ENCODE data around the gene HIVEP3.

The HIVEP3 gene

DNA sequence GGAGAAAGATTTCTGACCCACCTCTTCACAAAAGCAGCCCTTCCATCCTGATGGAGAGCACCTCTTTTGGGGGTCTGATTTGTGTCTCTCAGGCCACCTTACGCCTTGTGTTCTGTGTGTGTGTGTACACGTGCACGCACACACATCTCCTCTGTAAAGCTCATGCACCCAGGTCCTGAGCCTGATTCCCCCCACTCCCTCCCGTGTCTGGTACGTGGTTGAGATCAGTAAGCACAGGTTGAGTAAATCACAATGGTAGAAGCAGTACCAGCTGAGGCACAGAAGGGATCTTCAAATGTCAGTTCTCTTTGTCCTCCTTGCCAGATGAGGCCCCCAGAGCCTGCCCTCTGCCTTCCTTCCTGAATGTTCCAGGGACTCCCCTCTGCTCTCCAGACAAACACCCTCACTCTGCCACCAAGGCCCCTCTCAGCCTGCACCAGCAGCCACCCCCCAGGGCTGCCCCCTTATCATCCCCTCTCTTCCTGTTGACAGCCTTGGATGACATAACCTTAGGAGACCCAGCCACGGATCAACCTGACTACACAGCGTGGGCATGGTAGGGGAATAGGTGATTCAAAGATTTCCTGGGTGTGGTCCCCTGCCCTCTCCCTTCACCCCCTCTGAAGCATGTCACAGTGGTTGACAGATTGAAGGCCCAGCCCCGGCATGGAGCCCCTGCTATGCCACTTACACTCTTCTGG, 112.8 kb downstream of the HIVEP3 start:
- ChIA-PET CTCF (interaction anchor here (1.0 to 2.1 kb wide), 4 partner anchors 8 to 27 kb away, joined by 3 to 5 read pairs (median 4); no protein-coding TSS in a partner anchor), POLR2A (no interaction called here)
- 88% methylated on average over 5 of the region's 8 CpGs for WGBS (ENCODE audit: insufficient coverage)
- Histone ChIP-seq H3K27ac (ENCODE audit: insufficient read depth in 1 of 2, low read depth in 1 of 2, low read length in 2 of 2, poor library complexity in 1 of 2, severe bottlenecking in 2 of 2) (no peak overlapping the region), H3K27me3 (replicated peaks in 2 of 5; ENCODE audit: control insufficient read depth in 4 of 5, insufficient read depth in 5 of 5, low read length in 4 of 5) (no peaks in the 10 kb centered on the region), H3K4me3 (ENCODE audit: control insufficient read depth in 1 of 7, extremely low read depth in 1 of 7, insufficient read depth in 4 of 7, low read depth in 2 of 7, low read length in 6 of 7) (no peak overlapping the region), H3K9me3 (ENCODE audit: control extremely low read depth in 1 of 5, control insufficient read depth in 4 of 5, insufficient read depth in 2 of 5, low read depth in 1 of 5, low read length in 4 of 5) (no peaks in the 10 kb centered on the region), H3K4me1 (ENCODE audit: control extremely low read depth in 1 of 4, control insufficient read depth in 4 of 4, insufficient read depth in 4 of 4, low read length in 3 of 4) (peaks cover 25 to 63% (median 51%) of the 10 kb centered on the region in 4 experiments), H3K36me3 (ENCODE audit: control insufficient read depth in 4 of 4, insufficient read depth in 4 of 4, low read length in 3 of 4) (no peaks in the 10 kb centered on the region)
- DNase-seq, result no peak

DNA sequence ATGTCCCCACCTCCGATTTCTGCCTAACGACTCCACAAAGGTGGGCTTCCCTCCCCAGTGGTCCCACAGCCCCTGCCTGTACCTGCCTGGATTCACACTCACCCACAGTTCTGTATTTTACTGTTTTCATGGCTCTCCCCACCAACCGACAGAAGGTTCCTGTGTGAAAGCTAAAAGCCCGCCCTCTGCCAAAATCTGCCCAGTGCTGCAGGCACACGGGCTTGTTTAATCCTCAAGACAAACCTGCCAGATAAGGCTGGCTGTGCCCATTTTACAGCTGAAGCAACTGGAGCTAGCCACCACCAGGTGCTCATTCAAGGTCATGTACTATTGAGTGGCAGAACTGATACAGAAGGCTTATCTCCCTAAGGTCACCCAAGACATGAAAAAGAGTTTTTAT, 114.5 kb downstream of the HIVEP3 start:
- CTCF ChIA-PET, result interaction anchor here (1.0 to 2.1 kb wide), 3 partner anchors 12 to 23 kb away, joined by 3 to 5 read pairs (median 4); no protein-coding TSS in a partner anchor
- POLR2A ChIA-PET, result no interaction called here
- H3K27me3 ChIP-seq (replicated peaks in 2 of 5; ENCODE audit: control insufficient read depth in 4 of 5, insufficient read depth in 5 of 5, low read length in 4 of 5), result no peaks in the 10 kb centered on the region
- DNase-seq, result peak in 2 of 3 donors; percentile 55 to 65
- H3K36me3 ChIP-seq (ENCODE audit: control insufficient read depth in 4 of 4, insufficient read depth in 4 of 4, low read length in 3 of 4), result no peaks in the 10 kb centered on the region
- no peak overlapping the region for H3K27ac ChIP-seq (ENCODE audit: insufficient read depth in 1 of 2, low read depth in 1 of 2, low read length in 2 of 2, poor library complexity in 1 of 2, severe bottlenecking in 2 of 2)
- no peak overlapping the region for H3K4me3 ChIP-seq (ENCODE audit: control insufficient read depth in 1 of 7, extremely low read depth in 1 of 7, insufficient read depth in 4 of 7, low read depth in 2 of 7, low read length in 6 of 7)
- peaks cover 30 to 73% (median 59%) of the 10 kb centered on the region in 4 experiments for H3K4me1 ChIP-seq (ENCODE audit: control extremely low read depth in 1 of 4, control insufficient read depth in 4 of 4, insufficient read depth in 4 of 4, low read length in 3 of 4)
- WGBS (ENCODE audit: insufficient coverage), result 34% methylated on average over 5 of the region's 5 CpGs
- peaks cover 0 to 1% (median 0%) of the 10 kb centered on the region in 5 experiments for H3K9me3 ChIP-seq (ENCODE audit: control extremely low read depth in 1 of 5, control insufficient read depth in 4 of 5, insufficient read depth in 2 of 5, low read depth in 1 of 5, low read length in 4 of 5)

DNA sequence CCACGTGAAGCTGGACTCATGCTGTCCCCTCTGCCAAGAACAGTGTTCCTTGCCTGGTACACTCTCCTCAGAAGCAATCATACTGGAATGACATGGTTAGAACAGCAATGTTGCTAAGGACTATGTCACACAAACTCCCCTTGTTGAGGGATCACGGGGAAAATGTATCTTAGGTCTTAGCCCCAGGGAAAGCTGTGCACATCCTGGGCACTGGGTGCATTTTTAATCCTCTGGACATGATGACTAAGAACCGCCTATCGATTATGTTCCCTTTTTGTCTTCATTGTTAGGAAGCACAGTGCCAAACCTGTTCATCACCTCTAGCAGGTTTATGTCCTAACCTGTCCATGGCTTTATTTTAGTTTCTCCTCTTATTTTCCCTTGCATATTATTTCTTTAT, 115.1 kb downstream of the HIVEP3 start:
- ChIA-PET CTCF (interaction anchor here (1.5 to 1.8 kb wide), 3 partner anchors 11 to 36 kb away, joined by 4 to 5 read pairs (median 4); no protein-coding TSS in a partner anchor), POLR2A (interaction anchor here (1.3 kb wide), 1 partner anchor 65 kb away, joined by 3 read pairs; no protein-coding TSS in a partner anchor)
- H3K27ac ChIP-seq (ENCODE audit: insufficient read depth in 1 of 2, low read depth in 1 of 2, low read length in 2 of 2, poor library complexity in 1 of 2, severe bottlenecking in 2 of 2), result peak overlapping the region in 1 of 2 experiments; percentile 11
- no peaks in the 10 kb centered on the region for H3K27me3 ChIP-seq (replicated peaks in 2 of 5; ENCODE audit: control insufficient read depth in 4 of 5, insufficient read depth in 5 of 5, low read length in 4 of 5)
- peaks cover 30 to 73% (median 59%) of the 10 kb centered on the region in 4 experiments for H3K4me1 ChIP-seq (ENCODE audit: control extremely low read depth in 1 of 4, control insufficient read depth in 4 of 4, insufficient read depth in 4 of 4, low read length in 3 of 4)
- peaks cover 0 to 3% (median 0%) of the 10 kb centered on the region in 5 experiments for H3K9me3 ChIP-seq (ENCODE audit: control extremely low read depth in 1 of 5, control insufficient read depth in 4 of 5, insufficient read depth in 2 of 5, low read depth in 1 of 5, low read length in 4 of 5)
- no peaks in the 10 kb centered on the region for H3K36me3 ChIP-seq (ENCODE audit: control insufficient read depth in 4 of 4, insufficient read depth in 4 of 4, low read length in 3 of 4)
- H3K4me3 ChIP-seq (ENCODE audit: control insufficient read depth in 1 of 7, extremely low read depth in 1 of 7, insufficient read depth in 4 of 7, low read depth in 2 of 7, low read length in 6 of 7), result peak overlapping the region in 2 of 7 experiments; percentile 26 to 38
- no peak for DNase-seq
- WGBS (ENCODE audit: insufficient coverage), result 48% methylated on average over 4 of the region's 4 CpGs

DNA sequence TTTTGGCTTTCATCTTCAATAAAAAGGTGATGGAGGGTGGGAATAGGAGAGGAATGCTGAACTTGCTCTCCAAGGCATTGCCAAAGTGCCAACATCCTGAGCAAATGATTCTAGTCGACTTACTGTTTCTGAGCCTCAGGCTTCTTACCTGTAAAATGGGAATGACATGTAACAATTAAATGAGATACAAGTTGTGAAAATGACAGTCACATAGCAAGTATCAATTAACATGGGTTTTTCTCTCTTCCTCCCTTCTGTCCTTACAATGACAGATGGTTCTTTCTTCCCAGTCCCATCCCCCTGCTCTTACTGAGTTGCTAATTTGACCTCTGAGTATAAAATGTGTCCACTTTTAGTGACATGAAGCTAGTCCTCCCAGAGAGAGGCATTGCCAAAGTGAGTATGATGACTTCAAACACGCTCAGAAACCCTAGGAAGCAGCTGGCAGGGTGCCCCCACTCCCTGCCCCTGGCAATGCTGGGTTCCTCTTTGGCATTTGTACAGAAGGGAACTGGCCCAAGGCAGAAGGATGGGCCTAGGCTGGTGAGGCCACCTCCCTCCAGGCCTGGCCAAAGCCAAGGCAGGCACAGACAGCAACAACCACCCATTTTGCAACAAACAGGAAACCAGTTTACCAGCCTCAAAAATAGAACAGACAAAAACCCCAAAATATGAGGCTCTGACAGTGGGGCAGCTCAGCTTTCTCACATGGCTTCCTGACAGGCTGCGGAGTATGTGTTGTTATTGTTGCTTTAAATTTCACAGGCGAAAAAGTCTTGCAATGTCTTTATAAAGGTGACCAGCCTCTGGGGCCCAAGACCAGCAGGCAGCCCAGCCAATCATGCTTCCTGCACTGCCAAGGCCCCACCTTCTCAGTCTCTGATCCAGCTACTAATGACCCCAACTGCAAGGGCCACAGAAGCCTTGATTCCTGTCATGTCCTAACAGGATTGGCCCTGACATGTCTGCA, 115.9 kb downstream of the HIVEP3 start:
- no peaks in the 10 kb centered on the region for H3K36me3 ChIP-seq (ENCODE audit: control insufficient read depth in 4 of 4, insufficient read depth in 4 of 4, low read length in 3 of 4)
- H3K4me1 ChIP-seq (ENCODE audit: control extremely low read depth in 1 of 4, control insufficient read depth in 4 of 4, insufficient read depth in 4 of 4, low read length in 3 of 4), result peaks cover 30 to 73% (median 59%) of the 10 kb centered on the region in 4 experiments
- no peaks in the 10 kb centered on the region for H3K27me3 ChIP-seq (replicated peaks in 2 of 5; ENCODE audit: control insufficient read depth in 4 of 5, insufficient read depth in 5 of 5, low read length in 4 of 5)
- H3K4me3 ChIP-seq (ENCODE audit: control insufficient read depth in 1 of 7, extremely low read depth in 1 of 7, insufficient read depth in 4 of 7, low read depth in 2 of 7, low read length in 6 of 7), result peak overlapping the region in 4 of 7 experiments; percentile 1 to 46 (median 32)
- WGBS (ENCODE audit: insufficient coverage), result 0% methylated on average over 1 of the region's 4 CpGs
- peak overlapping the region; percentile 11 to 58 for H3K27ac ChIP-seq (ENCODE audit: insufficient read depth in 1 of 2, low read depth in 1 of 2, low read length in 2 of 2, poor library complexity in 1 of 2, severe bottlenecking in 2 of 2)
- peaks cover 0 to 3% (median 0%) of the 10 kb centered on the region in 5 experiments for H3K9me3 ChIP-seq (ENCODE audit: control extremely low read depth in 1 of 5, control insufficient read depth in 4 of 5, insufficient read depth in 2 of 5, low read depth in 1 of 5, low read length in 4 of 5)
- ChIA-PET CTCF (interaction anchor here (0.7 to 1.8 kb wide), 7 partner anchors 11 to 229 kb away, joined by 3 to 5 read pairs (median 4); no protein-coding TSS in a partner anchor), POLR2A (interaction anchor here (0.6 to 1.5 kb wide), 4 partner anchors 34 to 89 kb away, joined by 3 to 4 read pairs (median 3); no protein-coding TSS in a partner anchor)
- peak; percentile 70 to 97 (median 97) for DNase-seq

DNA sequence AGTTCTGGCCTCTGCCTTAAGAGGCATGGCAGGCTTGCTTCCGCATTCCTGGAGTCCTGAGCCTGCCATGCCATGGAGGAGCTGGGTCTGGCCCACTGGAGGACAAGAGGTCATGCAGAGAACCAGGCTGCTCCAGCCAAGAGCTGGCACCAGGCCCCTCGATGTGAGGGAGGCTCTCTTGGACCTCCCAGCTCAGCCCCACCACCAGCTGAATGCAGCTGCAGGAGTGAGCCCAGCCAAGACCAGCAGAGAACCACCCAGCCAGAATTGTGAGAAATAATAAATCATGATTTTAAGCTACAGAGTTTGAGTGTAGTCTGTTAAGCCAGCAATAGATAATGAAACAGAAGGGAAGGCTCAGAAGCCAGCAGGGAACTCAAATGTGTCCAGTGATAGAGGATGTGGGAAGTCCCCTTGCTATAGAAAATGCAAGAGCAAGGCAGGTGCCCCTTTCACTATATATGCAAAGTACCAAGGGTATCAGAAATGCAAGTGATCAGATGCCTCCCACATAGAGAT, 118.4 kb downstream of the HIVEP3 start:
- Histone ChIP-seq H3K27me3 (replicated peaks in 2 of 5; ENCODE audit: control insufficient read depth in 4 of 5, insufficient read depth in 5 of 5, low read length in 4 of 5) (no peaks in the 10 kb centered on the region), H3K9me3 (ENCODE audit: control extremely low read depth in 1 of 5, control insufficient read depth in 4 of 5, insufficient read depth in 2 of 5, low read depth in 1 of 5, low read length in 4 of 5) (peaks cover 0 to 3% (median 0%) of the 10 kb centered on the region in 5 experiments), H3K36me3 (ENCODE audit: control insufficient read depth in 4 of 4, insufficient read depth in 4 of 4, low read length in 3 of 4) (no peaks in the 10 kb centered on the region), H3K27ac (ENCODE audit: insufficient read depth in 1 of 2, low read depth in 1 of 2, low read length in 2 of 2, poor library complexity in 1 of 2, severe bottlenecking in 2 of 2) (no peak overlapping the region), H3K4me1 (ENCODE audit: control extremely low read depth in 1 of 4, control insufficient read depth in 4 of 4, insufficient read depth in 4 of 4, low read length in 3 of 4) (peaks cover 30 to 58% (median 47%) of the 10 kb centered on the region in 4 experiments), H3K4me3 (ENCODE audit: control insufficient read depth in 1 of 7, extremely low read depth in 1 of 7, insufficient read depth in 4 of 7, low read depth in 2 of 7, low read length in 6 of 7) (no peak overlapping the region)
- ChIA-PET POLR2A (no interaction called here), CTCF (interaction anchor here (0.8 to 1.6 kb wide), 3 partner anchors 8 to 31 kb away, joined by 3 to 4 read pairs (median 3); no protein-coding TSS in a partner anchor)
- DNase-seq, result peak in 2 of 3 donors; percentile 70 to 78
- 79% methylated on average over 2 of the region's 2 CpGs for WGBS (ENCODE audit: insufficient coverage)

DNA sequence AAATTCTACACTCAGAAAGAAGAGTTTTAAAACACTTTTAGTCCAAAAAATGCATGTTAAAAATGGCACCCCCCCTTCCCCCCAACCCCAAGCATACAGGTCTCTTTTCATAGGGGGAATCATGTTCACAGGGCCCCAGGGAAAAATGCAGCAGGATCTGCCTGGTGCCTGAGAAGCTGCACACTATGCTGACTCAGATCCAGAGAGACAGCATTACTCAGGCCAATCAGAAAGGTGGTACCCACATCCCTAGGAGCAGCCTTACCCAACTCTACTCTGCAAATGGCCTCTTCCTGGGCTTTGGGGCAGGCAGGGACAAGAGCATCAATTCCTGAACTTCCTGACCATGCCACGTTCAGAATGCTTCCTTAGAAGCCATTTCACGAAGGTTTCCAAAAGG, 119.0 kb downstream of the HIVEP3 start:
- Histone ChIP-seq H3K4me1 (ENCODE audit: control extremely low read depth in 1 of 4, control insufficient read depth in 4 of 4, insufficient read depth in 4 of 4, low read length in 3 of 4) (peaks cover 29 to 51% (median 44%) of the 10 kb centered on the region in 4 experiments), H3K27ac (ENCODE audit: insufficient read depth in 1 of 2, low read depth in 1 of 2, low read length in 2 of 2, poor library complexity in 1 of 2, severe bottlenecking in 2 of 2) (no peak overlapping the region), H3K9me3 (ENCODE audit: control extremely low read depth in 1 of 5, control insufficient read depth in 4 of 5, insufficient read depth in 2 of 5, low read depth in 1 of 5, low read length in 4 of 5) (peaks cover 0 to 3% (median 0%) of the 10 kb centered on the region in 5 experiments), H3K4me3 (ENCODE audit: control insufficient read depth in 1 of 7, extremely low read depth in 1 of 7, insufficient read depth in 4 of 7, low read depth in 2 of 7, low read length in 6 of 7) (no peak overlapping the region), H3K27me3 (replicated peaks in 2 of 5; ENCODE audit: control insufficient read depth in 4 of 5, insufficient read depth in 5 of 5, low read length in 4 of 5) (no peaks in the 10 kb centered on the region), H3K36me3 (ENCODE audit: control insufficient read depth in 4 of 4, insufficient read depth in 4 of 4, low read length in 3 of 4) (no peaks in the 10 kb centered on the region)
- peak in 1 of 3 donors; percentile 36 for DNase-seq
- WGBS (ENCODE audit: insufficient coverage), result no CpG with 5 or more reads among the region's 2 CpGs
- ChIA-PET CTCF (interaction anchor here (1.1 to 1.6 kb wide), 2 partner anchors 15 to 31 kb away, joined by 3 to 4 read pairs; no protein-coding TSS in a partner anchor), POLR2A (no interaction called here)

Measured in common myeloid progenitor, CD34-positive (primary cell).